Esophagus squamous epithelium (tissue), 4 donors: ENCODE results near the gene SUPT3H.

Experiments used
- CTCF ChIP-seq, 6 experiments: fragments of 450-650 bp in 4 of 6; fragments of 200-600 bp in 2 of 6; sonication (generic) in 2 of 6; IDR thresholded peaks; one replicate each; pipeline ENCODE4 v1.5.1; 2016 to 2019; ENCODE audit warnings: antibody characterized with exemption in 6 of 6, mild to moderate bottlenecking in 4 of 6, moderate library complexity in 4 of 6
- POLR2A ChIP-seq, 4 donors: fragments of 450-650 bp; IDR thresholded peaks; one replicate each; pipeline ENCODE4 v1.6.1; 2017; ENCODE audit warnings: antibody characterized with exemption in 4 of 4, mild to moderate bottlenecking in 4 of 4, moderate library complexity in 3 of 4

- TF ChIP-seq POLR2A (IDR thresholded peaks at IDR 0.05), result no peak
- TF ChIP-seq CTCF (IDR thresholded peaks at IDR 0.05), result no peak
Observed at GRCh38 chr6:45084257-45084656, 293.5 kb downstream of the SUPT3H start.
